Trophoblast cell (in vitro differentiated cells and primary cell): ENCODE data around the gene RANBP17.

Experiments used
- DNase-seq, 2 donors: peaks; one replicate each; pipeline ENCODE4 v3.0.0-alpha.2; 2016
- H2AFZ ChIP-seq: 2 replicates; pipeline ENCODE4 v1.6.1; 2013; ENCODE audit warnings: low read length, moderate library complexity, mild to moderate bottlenecking; ENCODE audit not compliant: insufficient read depth, poor library complexity
- H2AK5ac ChIP-seq: 2 replicates; pipeline ENCODE4 v1.6.1; 2013; ENCODE audit warnings: mild to moderate bottlenecking, low read length
- H2BK120ac ChIP-seq: 2 replicates; pipeline ENCODE4 v1.6.1; 2013; ENCODE audit warnings: low read length, mild to moderate bottlenecking, moderate library complexity; ENCODE audit not compliant: insufficient read depth, poor library complexity
- H2BK12ac ChIP-seq: 2 replicates; pipeline ENCODE4 v1.6.1; 2013; ENCODE audit warnings: mild to moderate bottlenecking, low read length, moderate library complexity
- H2BK5ac ChIP-seq: 2 replicates; pipeline ENCODE4 v1.6.1; 2013; ENCODE audit warnings: low read length, low read depth, moderate library complexity, mild to moderate bottlenecking; ENCODE audit not compliant: poor library complexity
- H3K14ac ChIP-seq: 2 replicates; pipeline ENCODE4 v1.6.1; 2013; ENCODE audit warnings: mild to moderate bottlenecking, low read length
- H3K18ac ChIP-seq: 2 replicates; pipeline ENCODE4 v1.6.1; 2013; ENCODE audit warnings: mild to moderate bottlenecking, low read length
- H3K23ac ChIP-seq: 2 replicates; pipeline ENCODE4 v1.6.1; 2013; ENCODE audit warnings: low read length
- H3K27ac ChIP-seq: 2 replicates; pipeline ENCODE4 v1.5.1; 2013; ENCODE audit warnings: low read depth, mild to moderate bottlenecking, inconsistent platforms, low read length, moderate library complexity
- H3K27me3 ChIP-seq: 2 replicates; pipeline ENCODE4 v1.6.1; 2013; ENCODE audit warnings: inconsistent platforms, mild to moderate bottlenecking, low read length, moderate library complexity; ENCODE audit not compliant: insufficient read depth
- H3K36me3 ChIP-seq, 2 experiments: 1 replicate in 1 of 2; 2 replicates in 1 of 2; pipeline ENCODE4 v1.6.1; 2013; ENCODE audit warnings: low read length in 2 of 2, mild to moderate bottlenecking in 2 of 2, moderate library complexity in 1 of 2; ENCODE audit not compliant: insufficient read depth in 2 of 2, control insufficient read depth in 1 of 2
- H3K4ac ChIP-seq: 2 replicates; pipeline ENCODE4 v1.6.1; 2013; ENCODE audit warnings: low read depth, mild to moderate bottlenecking, low read length, moderate library complexity
- H3K4me1 ChIP-seq, 2 experiments: 1 replicate in 1 of 2; 2 replicates in 1 of 2; pipeline ENCODE4 v1.6.1; 2013; ENCODE audit warnings: low read length in 2 of 2, mild to moderate bottlenecking in 2 of 2, moderate library complexity in 1 of 2; ENCODE audit not compliant: insufficient read depth in 2 of 2, control insufficient read depth in 1 of 2
- H3K4me2 ChIP-seq: 2 replicates; pipeline ENCODE4 v1.6.1; 2013; ENCODE audit warnings: inconsistent platforms, mild to moderate bottlenecking, low read length, moderate library complexity
- H3K4me3 ChIP-seq: 2 replicates; pipeline ENCODE4 v1.5.1; 2013; ENCODE audit warnings: mild to moderate bottlenecking, low read depth, low read length, inconsistent platforms
- H3K79me1 ChIP-seq: one replicate; pipeline ENCODE4 v1.6.1; 2013; ENCODE audit warnings: low read length
- H3K79me2 ChIP-seq: 2 replicates; pipeline ENCODE4 v1.6.1; 2013; ENCODE audit warnings: low read length, mild to moderate bottlenecking; ENCODE audit not compliant: control insufficient read depth, insufficient read depth, poor library complexity
- H3K9ac ChIP-seq: 2 replicates; pipeline ENCODE4 v1.6.1; 2013; ENCODE audit warnings: mild to moderate bottlenecking, low read length
- H3K9me3 ChIP-seq: 2 replicates; pipeline ENCODE4 v1.6.1; 2013; ENCODE audit warnings: low read depth, mild to moderate bottlenecking, control low read depth, inconsistent platforms, low read length; ENCODE audit not compliant: insufficient read depth
- H4K12ac ChIP-seq: 2 replicates; pipeline ENCODE4 v1.6.1; 2013; ENCODE audit warnings: low read depth, mild to moderate bottlenecking, low read length, moderate library complexity
- H4K8ac ChIP-seq: 2 replicates; pipeline ENCODE4 v1.6.1; 2013; ENCODE audit warnings: low read depth, mild to moderate bottlenecking, low read length, moderate library complexity
- H4K91ac ChIP-seq: one replicate; pipeline ENCODE4 v1.6.1; 2013; ENCODE audit warnings: low read depth, mild to moderate bottlenecking, low read length, moderate library complexity
- WGBS: extraction: QIAGEN DNeasy Blood & Tissue Kit; methylation state at CpG from one replicate; pipeline ENCODE4 v1.1.7; 2013; ENCODE audit warnings: missing lambda C conversion rate; ENCODE audit not compliant: insufficient read length, insufficient coverage; ENCODE audit errors: extremely low coverage; 5-methylcytosine and 5-hydroxymethylcytosine counted together

RANBP17 gene

GRCh38 chr5:170986598-170986997 lies 124.8 kb downstream of the RANBP17 start:
- Histone ChIP-seq H2AFZ (no peak overlapping the region), H3K27me3 (no peaks in the 10 kb centered on the region), H3K4ac (no peak overlapping the region), H3K4me2 (no peak overlapping the region), H3K4me3 (no peak overlapping the region), H2BK5ac (no peak overlapping the region), H3K9me3 (no peaks in the 10 kb centered on the region), H3K36me3 (no peaks in the 10 kb centered on the region), H4K91ac (no peak overlapping the region), H3K79me2 (no peaks in the 10 kb centered on the region), H4K8ac (no peak overlapping the region), H2BK12ac (no peak overlapping the region), H3K9ac (no peak overlapping the region), H4K12ac (no peak overlapping the region), H3K79me1 (no peaks in the 10 kb centered on the region), H3K14ac (no peak overlapping the region), H3K18ac (no peak overlapping the region), H3K27ac (no peak overlapping the region), H3K23ac (no peak overlapping the region), H2BK120ac (no peak overlapping the region), H3K4me1 (no peaks in the 10 kb centered on the region), H2AK5ac (no peak overlapping the region)
- WGBS, result no CpG with 5 or more reads among the region's 1 CpG
- no peak for DNase-seq

GRCh38 chr5:170993476-170993875 lies 131.7 kb downstream of the RANBP17 start:
- no peak overlapping the region for H2BK12ac ChIP-seq
- no peak overlapping the region for H3K18ac ChIP-seq
- H4K91ac ChIP-seq, result no peak overlapping the region
- no peaks in the 10 kb centered on the region for H3K36me3 ChIP-seq
- H3K79me1 ChIP-seq, result no peaks in the 10 kb centered on the region
- no peak overlapping the region for H3K9ac ChIP-seq
- H2BK120ac ChIP-seq, result no peak overlapping the region
- no peak for DNase-seq
- H3K23ac ChIP-seq, result no peak overlapping the region
- H3K79me2 ChIP-seq, result no peaks in the 10 kb centered on the region
- no peaks in the 10 kb centered on the region for H3K9me3 ChIP-seq
- no peak overlapping the region for H2AK5ac ChIP-seq
- H3K4ac ChIP-seq, result no peak overlapping the region
- no peak overlapping the region for H3K14ac ChIP-seq
- no peaks in the 10 kb centered on the region for H3K27me3 ChIP-seq
- H3K4me3 ChIP-seq, result no peak overlapping the region
- H4K8ac ChIP-seq, result no peak overlapping the region
- no peak overlapping the region for H2BK5ac ChIP-seq
- H2AFZ ChIP-seq, result no peak overlapping the region
- H4K12ac ChIP-seq, result no peak overlapping the region
- H3K4me1 ChIP-seq, result no peaks in the 10 kb centered on the region
- H3K27ac ChIP-seq, result no peak overlapping the region
- H3K4me2 ChIP-seq, result no peak overlapping the region

- Histone ChIP-seq H4K12ac (no peak overlapping the region), H2BK120ac (no peak overlapping the region), H3K23ac (no peak overlapping the region), H3K79me1 (no peaks in the 10 kb centered on the region), H2BK5ac (no peak overlapping the region), H3K36me3 (no peaks in the 10 kb centered on the region), H3K9me3 (no peaks in the 10 kb centered on the region), H3K4me2 (no peak overlapping the region), H3K27me3 (no peaks in the 10 kb centered on the region), H2AK5ac (no peak overlapping the region), H3K14ac (no peak overlapping the region), H4K91ac (no peak overlapping the region), H3K4ac (no peak overlapping the region), H2BK12ac (no peak overlapping the region), H3K9ac (no peak overlapping the region), H3K4me1 (no peaks in the 10 kb centered on the region), H4K8ac (no peak overlapping the region), H3K79me2 (no peaks in the 10 kb centered on the region), H3K27ac (no peak overlapping the region), H3K18ac (no peak overlapping the region), H2AFZ (no peak overlapping the region), H3K4me3 (no peak overlapping the region)
- no CpG with 5 or more reads among the region's 3 CpGs for WGBS
- DNase-seq, result no peak
Observed at GRCh38 chr5:171010086-171010485, 148.3 kb downstream of the RANBP17 start.

GRCh38 chr5:171010816-171011215 lies 149.0 kb downstream of the RANBP17 start:
- Histone ChIP-seq H3K4me1 (no peaks in the 10 kb centered on the region), H3K23ac (no peak overlapping the region), H3K18ac (no peak overlapping the region), H3K27ac (no peak overlapping the region), H3K79me2 (no peaks in the 10 kb centered on the region), H3K36me3 (no peaks in the 10 kb centered on the region), H3K27me3 (no peaks in the 10 kb centered on the region), H3K79me1 (no peaks in the 10 kb centered on the region), H3K4me3 (no peak overlapping the region), H3K9ac (no peak overlapping the region), H2AFZ (no peak overlapping the region), H3K4me2 (no peak overlapping the region), H3K4ac (no peak overlapping the region), H4K91ac (no peak overlapping the region), H2AK5ac (no peak overlapping the region), H4K8ac (no peak overlapping the region), H3K14ac (no peak overlapping the region), H2BK5ac (no peak overlapping the region), H3K9me3 (no peaks in the 10 kb centered on the region), H2BK12ac (no peak overlapping the region), H4K12ac (no peak overlapping the region), H2BK120ac (no peak overlapping the region)
- WGBS, result no CpG with 5 or more reads among the region's 2 CpGs
- no peak for DNase-seq

GRCh38 chr5:171023508-171023907 lies 161.7 kb downstream of the RANBP17 start:
- H3K79me2 ChIP-seq, result no peaks in the 10 kb centered on the region
- no peak overlapping the region for H4K91ac ChIP-seq
- peaks cover 2 to 3% of the 10 kb centered on the region in 2 experiments for H3K36me3 ChIP-seq
- no peaks in the 10 kb centered on the region for H3K79me1 ChIP-seq
- H3K27ac ChIP-seq, result no peak overlapping the region
- H2BK5ac ChIP-seq, result no peak overlapping the region
- DNase-seq, result no peak
- no peak overlapping the region for H2AFZ ChIP-seq
- no peak overlapping the region for H3K23ac ChIP-seq
- H2BK12ac ChIP-seq, result no peak overlapping the region
- no peaks in the 10 kb centered on the region for H3K27me3 ChIP-seq
- no peak overlapping the region for H3K14ac ChIP-seq
- no peak overlapping the region for H3K4me2 ChIP-seq
- H3K9ac ChIP-seq, result no peak overlapping the region
- H3K4ac ChIP-seq, result no peak overlapping the region
- no peak overlapping the region for H2AK5ac ChIP-seq
- H3K18ac ChIP-seq, result no peak overlapping the region
- H3K4me3 ChIP-seq, result no peak overlapping the region
- no peak overlapping the region for H4K12ac ChIP-seq
- H3K9me3 ChIP-seq, result peaks cover 8% of the 10 kb centered on the region
- no peaks in the 10 kb centered on the region for H3K4me1 ChIP-seq
- H4K8ac ChIP-seq, result no peak overlapping the region
- no peak overlapping the region for H2BK120ac ChIP-seq
